ENCODE results near the gene LCOR.

DNA sequence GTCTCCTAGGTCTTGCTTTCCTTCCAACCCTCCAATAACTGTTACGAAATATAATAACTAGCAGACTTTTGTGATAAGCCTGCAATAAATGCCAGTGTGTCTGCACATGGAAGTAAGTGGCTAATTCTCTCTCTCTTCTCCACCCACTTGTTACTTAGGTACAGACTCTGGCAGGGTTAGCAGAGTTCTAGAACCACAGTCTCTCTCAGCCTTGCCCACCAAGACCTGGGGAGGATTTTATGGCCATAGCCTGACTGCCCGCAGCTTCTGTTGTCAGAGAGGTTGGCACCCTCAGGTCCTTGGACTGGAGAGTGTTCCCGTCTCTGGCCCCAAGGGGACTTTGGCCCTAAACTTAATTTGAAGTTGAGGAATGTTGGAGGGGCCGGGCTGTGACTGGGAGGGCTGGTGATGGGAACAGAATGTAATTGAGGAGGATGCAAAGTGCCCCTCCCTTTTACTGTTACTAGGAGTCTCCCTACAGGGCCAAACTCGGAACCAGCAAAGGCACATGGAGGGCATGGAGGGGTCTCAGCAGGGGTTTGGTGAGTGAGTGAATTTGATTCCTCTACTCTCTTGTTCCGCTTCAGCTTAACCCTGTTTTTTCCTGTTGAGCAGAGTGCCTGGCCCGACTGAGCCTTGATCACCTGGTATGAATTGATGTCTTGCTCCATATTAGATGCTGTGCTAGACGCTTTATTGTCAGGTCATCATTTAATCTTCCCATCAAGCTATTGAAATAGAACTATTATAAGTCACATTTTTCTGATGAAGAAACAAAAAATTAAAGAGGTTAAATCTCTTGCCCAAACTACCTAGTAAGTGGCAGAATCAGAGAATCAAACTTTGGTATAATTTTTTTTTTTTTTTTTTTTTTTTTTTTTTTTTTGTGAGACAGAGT lies 37.0 kb upstream of the LCOR start:
- TF ChIP-seq, protein P1, sequence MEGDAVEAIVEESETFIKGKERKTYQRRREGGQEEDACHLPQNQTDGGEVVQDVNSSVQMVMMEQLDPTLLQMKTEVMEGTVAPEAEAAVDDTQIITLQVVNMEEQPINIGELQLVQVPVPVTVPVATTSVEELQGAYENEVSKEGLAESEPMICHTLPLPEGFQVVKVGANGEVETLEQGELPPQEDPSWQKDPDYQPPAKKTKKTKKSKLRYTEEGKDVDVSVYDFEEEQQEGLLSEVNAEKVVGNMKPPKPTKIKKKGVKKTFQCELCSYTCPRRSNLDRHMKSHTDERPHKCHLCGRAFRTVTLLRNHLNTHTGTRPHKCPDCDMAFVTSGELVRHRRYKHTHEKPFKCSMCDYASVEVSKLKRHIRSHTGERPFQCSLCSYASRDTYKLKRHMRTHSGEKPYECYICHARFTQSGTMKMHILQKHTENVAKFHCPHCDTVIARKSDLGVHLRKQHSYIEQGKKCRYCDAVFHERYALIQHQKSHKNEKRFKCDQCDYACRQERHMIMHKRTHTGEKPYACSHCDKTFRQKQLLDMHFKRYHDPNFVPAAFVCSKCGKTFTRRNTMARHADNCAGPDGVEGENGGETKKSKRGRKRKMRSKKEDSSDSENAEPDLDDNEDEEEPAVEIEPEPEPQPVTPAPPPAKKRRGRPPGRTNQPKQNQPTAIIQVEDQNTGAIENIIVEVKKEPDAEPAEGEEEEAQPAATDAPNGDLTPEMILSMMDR (IDR thresholded peaks at IDR 0.05): no peak
- no peak for TF ChIP-seq POLR2A (IDR thresholded peaks at IDR 0.05)
